Stomach (tissue), 9 donors: ENCODE measurements around the gene VPS8. TPM values are rescaled to one million over a fixed set of nuclear protein-coding genes. Genes with fewer than 3 reads are reported as not detected.

Experiments
- DNase-seq, 2 donors: peaks; one replicate each; pipeline versions ENCODE4 v3.0.0 to v3.0.0-alpha.2; 2013 to 2019
- H3K27ac ChIP-seq, 5 donors: fragments of 200-600 bp in 4 of 5; sonication (generic) in 4 of 5; one replicate each; pipeline ENCODE4 v1.5.1; 2013 to 2019; ENCODE audit warnings: mild to moderate bottlenecking in 1 of 5, moderate library complexity in 1 of 5
- H3K27me3 ChIP-seq, 3 donors: fragments of 200-600 bp; sonication (generic); one replicate each; pipeline ENCODE4 v1.5.1; 2017 to 2019; ENCODE audit warnings: mixed run types in 1 of 3
- H3K36me3 ChIP-seq, 4 donors: fragments of 200-600 bp; sonication (generic); 1 replicate in 3 of 4; 2 replicates in 1 of 4; pipeline ENCODE4 v1.5.1; 2016 to 2019
- H3K4me1 ChIP-seq, 4 donors: fragments of 200-600 bp; sonication (generic); one replicate each; pipeline ENCODE4 v1.5.1; 2016 to 2019
- H3K4me3 ChIP-seq, 4 donors: fragments of 200-600 bp; sonication (generic) in 3 of 4; one replicate each; pipeline ENCODE4 v1.5.1; 2016 to 2019; ENCODE audit warnings: mild to moderate bottlenecking in 1 of 4
- H3K9me3 ChIP-seq, 4 donors: fragments of 200-600 bp; sonication (generic); one replicate each; pipeline ENCODE4 v1.5.1; 2016 to 2019
- EP300 ChIP-seq: sonication (generic); formaldehyde crosslinking; IDR thresholded peaks from one replicate; pipeline ENCODE4 v1.6.1; 2017; ENCODE audit warnings: antibody characterized with exemption
- POLR2A ChIP-seq, 4 donors: fragments of 450-650 bp; IDR thresholded peaks; one replicate each; pipeline ENCODE4 v1.6.1; 2016; ENCODE audit warnings: antibody characterized with exemption in 4 of 4, control low read depth in 2 of 4, mild to moderate bottlenecking in 1 of 4, moderate library complexity in 1 of 4
- POLR2AphosphoS5 ChIP-seq, 3 donors: sonication (generic); formaldehyde crosslinking; IDR thresholded peaks; one replicate each; pipeline ENCODE4 v1.6.1; 2016; ENCODE audit warnings: antibody characterized with exemption in 3 of 3
- WGBS, 5 donors: extraction: QIAGEN DNeasy Blood & Tissue Kit in 3 of 5; methylation state at CpG; one replicate each; pipeline versions ENCODE4 v1.1.5 to v1.1.7; 2013 to 2018; 5-methylcytosine and 5-hydroxymethylcytosine counted together
- intact Hi-C: fragments of 100-400 bp; cut with DNase I; formaldehyde crosslinking; loops from one replicate; pipeline ENCODE4 v1.15.1; 2023; ENCODE audit warnings: low total_unique reads
- polyA plus RNA-seq, 3 donors: library from polyadenylated mRNA; stranded (reverse); fragments of 200-250 nt; gene quantifications; one replicate each; pipeline ENCODE4 v1.2.3, GENCODE V29; 2013
- total RNA-seq, 5 donors: library from RNA; depleted of rRNA; stranded (reverse); fragments of >200 nt; gene quantifications; one replicate each; pipeline versions ENCODE4 v1.1.0 to v1.2.3, GENCODE V29; 2014 to 2016
- TF ChIP-seq, protein P1 (sequence below), 7 experiments: fragments of 450-650 bp in 4 of 7; fragments of 200-600 bp in 3 of 7; sonication (generic) in 3 of 7; IDR thresholded peaks; one replicate each; pipeline ENCODE4 v1.5.1; 2016 to 2019; ENCODE audit warnings: antibody characterized with exemption in 7 of 7, control low read depth in 2 of 7, mild to moderate bottlenecking in 1 of 7
- donor health status: healthy with polysubstance abuse.
- donor health status: Bipolar disorder and iron deficiency.
- donor health status: healthy.

The VPS8 gene
- total and polyA plus RNA-seq, 8 donors: 7.5 to 126 (median 37.5) TPM

DNA sequence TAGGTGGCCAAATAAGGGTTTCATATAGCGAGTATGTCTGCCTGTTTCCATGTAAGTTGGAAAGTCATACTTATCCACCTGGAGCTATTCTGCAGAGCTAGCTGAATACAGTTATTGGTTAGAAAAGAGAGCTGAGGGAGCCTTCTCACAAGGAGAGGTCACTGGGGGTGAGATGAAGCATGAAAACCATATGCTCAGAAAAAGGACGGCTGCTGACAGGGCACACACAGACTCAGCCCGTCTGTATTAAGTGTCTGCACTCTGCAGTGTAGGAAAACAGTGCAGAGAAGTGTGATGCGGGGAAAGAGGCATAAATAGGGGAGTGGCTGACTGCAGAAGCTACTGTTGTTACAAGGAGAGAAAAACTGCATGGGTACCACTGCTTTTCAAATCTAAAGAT is 282.7 kb downstream of the VPS8 start:
- intact Hi-C loops: no loop called here
- 61 to 80% (median 76%) methylated on average over 4 of the region's 4 CpGs for WGBS, 5 donors

More for the DNA sequence above, 282.7 kb downstream of the VPS8 start:
- Histone ChIP-seq H3K36me3 (no peaks in the 10 kb centered on the region), H3K4me1 (no peaks in the 10 kb centered on the region), H3K27ac (no peak overlapping the region), H3K27me3 (no peaks in the 10 kb centered on the region), H3K4me3 (no peak overlapping the region), H3K9me3 (peaks cover 0 to 4% (median 0%) of the 10 kb centered on the region in 4 donors)
- DNase-seq: no peak
- no peak for TF ChIP-seq EP300
- no peak for TF ChIP-seq POLR2AphosphoS5 (IDR thresholded peaks at IDR 0.05)
- TF ChIP-seq, protein P1, sequence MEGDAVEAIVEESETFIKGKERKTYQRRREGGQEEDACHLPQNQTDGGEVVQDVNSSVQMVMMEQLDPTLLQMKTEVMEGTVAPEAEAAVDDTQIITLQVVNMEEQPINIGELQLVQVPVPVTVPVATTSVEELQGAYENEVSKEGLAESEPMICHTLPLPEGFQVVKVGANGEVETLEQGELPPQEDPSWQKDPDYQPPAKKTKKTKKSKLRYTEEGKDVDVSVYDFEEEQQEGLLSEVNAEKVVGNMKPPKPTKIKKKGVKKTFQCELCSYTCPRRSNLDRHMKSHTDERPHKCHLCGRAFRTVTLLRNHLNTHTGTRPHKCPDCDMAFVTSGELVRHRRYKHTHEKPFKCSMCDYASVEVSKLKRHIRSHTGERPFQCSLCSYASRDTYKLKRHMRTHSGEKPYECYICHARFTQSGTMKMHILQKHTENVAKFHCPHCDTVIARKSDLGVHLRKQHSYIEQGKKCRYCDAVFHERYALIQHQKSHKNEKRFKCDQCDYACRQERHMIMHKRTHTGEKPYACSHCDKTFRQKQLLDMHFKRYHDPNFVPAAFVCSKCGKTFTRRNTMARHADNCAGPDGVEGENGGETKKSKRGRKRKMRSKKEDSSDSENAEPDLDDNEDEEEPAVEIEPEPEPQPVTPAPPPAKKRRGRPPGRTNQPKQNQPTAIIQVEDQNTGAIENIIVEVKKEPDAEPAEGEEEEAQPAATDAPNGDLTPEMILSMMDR (IDR thresholded peaks at IDR 0.05): no peak
- TF ChIP-seq POLR2A (IDR thresholded peaks at IDR 0.05): no peak

Other genes starting within 250 kb of the VPS8 start
- 10 to 100 TPM; 19.3 to 81.1 (median 38.0) TPM for gene MAGEF1, start 100.1 kb upstream of the VPS8 start, total RNA-seq
- gene MAGEF1, start 100.1 kb upstream of the VPS8 start, polyA plus RNA-seq: 10 to 100 TPM; 28.9 to 35.5 (median 33.9) TPM